G401 (cell line): ENCODE data around the gene PJA1. TPM values are rescaled to one million over a fixed set of nuclear protein-coding genes. Genes with fewer than 3 reads are reported as not detected.
A peak's percentile ranks its signal among the peaks of the same experiment; 100 is the strongest.

Experiments used
- DNase-seq: peaks from one replicate; pipeline ENCODE4 v3.0.0-alpha.2; 2015; ENCODE audit warnings: low spot score
- in situ Hi-C: cut with HindIII; loops from 2 replicates; pipeline ENCODE4 v1.10.0; 2016; ENCODE audit warnings: low sequenced_read_pairs, mixed read lengths
- total RNA-seq: library from RNA; depleted of rRNA; stranded (reverse); fragments of >200 nt; shearing (Covaris generic); gene quantifications from 2 replicates; pipeline ENCODE4 v1.2.3, GENCODE V29; 2014

The PJA1 gene
- total RNA-seq, 1 experiment from 2014 or later = 5.3 TPM

GRCh38 chrX:69173906-69174305 is 8.7 kb upstream of the PJA1 start:
- no peak for DNase-seq
- in situ Hi-C loops = no loop called here

GRCh38 chrX:69172937-69173336 is 7.7 kb upstream of the PJA1 start:
- in situ Hi-C loops = no loop called here
- DNase-seq = no peak

- DNase-seq = no peak
- in situ Hi-C loops = no loop called here
These were observed 5.1 kb upstream of the PJA1 start for GRCh38 chrX:69170319-69170718.

- DNase-seq = peak; percentile 56
- in situ Hi-C loops = no loop called here
These were observed 1.1 kb downstream of the PJA1 start for GRCh38 chrX:69163936-69164741.

- in situ Hi-C loops = no loop called here
- no peak for DNase-seq
These were observed 2.8 kb downstream of the PJA1 start for GRCh38 chrX:69162361-69162865.

GRCh38 chrX:69161786-69162349 is 3.4 kb downstream of the PJA1 start:
- DNase-seq = no peak
- in situ Hi-C loops = no loop called here

- DNase-seq = no peak
- in situ Hi-C loops = no loop called here
These were observed 3.9 kb downstream of the PJA1 start for GRCh38 chrX:69161371-69161770.

- peak; percentile 24 for DNase-seq
- in situ Hi-C loops = no loop called here
These were observed 6.9 kb downstream of the PJA1 start for GRCh38 chrX:69158166-69158980.

- no peak for DNase-seq
- in situ Hi-C loops = no loop called here
These were observed 8.6 kb downstream of the PJA1 start for GRCh38 chrX:69156638-69157037.

GRCh38 chrX:69155786-69156520 is 9.3 kb downstream of the PJA1 start:
- no peak for DNase-seq
- in situ Hi-C loops = no loop called here

- DNase-seq = no peak
- in situ Hi-C loops = no loop called here
These were observed 11.2 kb downstream of the PJA1 start for GRCh38 chrX:69154051-69154450.

- in situ Hi-C loops = no loop called here
- no peak for DNase-seq
These were observed 12.1 kb downstream of the PJA1 start for GRCh38 chrX:69153060-69153730.

- in situ Hi-C loops = no loop called here
- no peak for DNase-seq
These were observed 12.8 kb downstream of the PJA1 start for GRCh38 chrX:69152417-69152841.

GRCh38 chrX:69151866-69152284 is 13.4 kb downstream of the PJA1 start:
- no peak for DNase-seq
- in situ Hi-C loops = no loop called here

- in situ Hi-C loops = no loop called here
- DNase-seq = no peak
These were observed 14.8 kb downstream of the PJA1 start for GRCh38 chrX:69150281-69150960.

GRCh38 chrX:69149466-69150280 is 15.6 kb downstream of the PJA1 start:
- DNase-seq = no peak
- in situ Hi-C loops = no loop called here

GRCh38 chrX:69148946-69149345 is 16.3 kb downstream of the PJA1 start:
- in situ Hi-C loops = no loop called here
- no peak for DNase-seq
